Vagina (tissue), 2 donors: ENCODE data around the gene AFAP1.

Source experiments
- POLR2A ChIP-seq, 2 donors: fragments of 450-650 bp; IDR thresholded peaks; one replicate each; pipeline ENCODE4 v1.6.1; 2017; ENCODE audit warnings: antibody characterized with exemption in 2 of 2, mild to moderate bottlenecking in 2 of 2, moderate library complexity in 2 of 2
- TF ChIP-seq, protein P1 (sequence below), 3 experiments: fragments of 450-650 bp in 2 of 3; fragments of 200-600 bp in 1 of 3; sonication (generic) in 1 of 3; IDR thresholded peaks; one replicate each; pipeline ENCODE4 v1.5.1; 2017 to 2019; ENCODE audit warnings: antibody characterized with exemption in 3 of 3, mild to moderate bottlenecking in 2 of 3, moderate library complexity in 2 of 3

DNA sequence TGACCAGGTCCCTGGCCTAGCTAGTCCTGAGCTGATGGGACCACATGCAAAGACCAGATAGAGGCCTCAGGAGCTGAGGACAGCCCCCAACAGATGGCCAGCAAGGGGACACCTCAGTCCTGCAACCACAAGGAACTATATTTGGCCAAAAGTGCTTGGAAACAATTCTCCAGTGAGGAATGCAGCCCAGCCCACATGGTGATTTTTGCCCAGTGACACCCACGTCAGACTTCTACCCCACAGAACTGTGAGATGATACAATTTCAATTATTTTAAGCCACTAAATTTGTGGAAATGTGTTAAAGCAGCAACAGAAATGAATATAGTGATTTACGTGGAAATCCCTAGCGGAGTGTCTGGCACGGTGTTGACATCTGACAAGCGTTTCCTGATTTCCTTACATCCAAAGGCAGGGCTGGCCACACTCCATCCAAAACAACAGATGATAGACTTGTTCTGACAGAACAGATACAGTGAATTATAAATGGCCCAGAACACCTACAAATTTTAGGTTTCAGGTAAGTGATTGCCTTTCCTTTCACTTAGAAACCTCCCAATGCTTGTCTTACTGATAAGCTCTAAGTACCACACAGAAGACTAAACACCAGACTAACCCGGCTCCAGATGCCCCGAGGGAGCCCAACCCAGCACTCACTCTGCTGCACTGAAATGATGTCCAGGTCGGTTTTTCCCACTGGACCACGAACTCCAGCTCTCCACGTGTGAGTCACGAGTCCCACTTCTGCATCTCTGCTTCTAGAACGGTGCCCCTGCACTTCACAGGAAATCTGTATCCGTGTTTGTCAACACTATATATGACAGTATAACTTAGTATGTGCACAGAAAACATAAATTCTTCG is 5.8 kb downstream of the AFAP1 start:
- TF ChIP-seq, protein P1, sequence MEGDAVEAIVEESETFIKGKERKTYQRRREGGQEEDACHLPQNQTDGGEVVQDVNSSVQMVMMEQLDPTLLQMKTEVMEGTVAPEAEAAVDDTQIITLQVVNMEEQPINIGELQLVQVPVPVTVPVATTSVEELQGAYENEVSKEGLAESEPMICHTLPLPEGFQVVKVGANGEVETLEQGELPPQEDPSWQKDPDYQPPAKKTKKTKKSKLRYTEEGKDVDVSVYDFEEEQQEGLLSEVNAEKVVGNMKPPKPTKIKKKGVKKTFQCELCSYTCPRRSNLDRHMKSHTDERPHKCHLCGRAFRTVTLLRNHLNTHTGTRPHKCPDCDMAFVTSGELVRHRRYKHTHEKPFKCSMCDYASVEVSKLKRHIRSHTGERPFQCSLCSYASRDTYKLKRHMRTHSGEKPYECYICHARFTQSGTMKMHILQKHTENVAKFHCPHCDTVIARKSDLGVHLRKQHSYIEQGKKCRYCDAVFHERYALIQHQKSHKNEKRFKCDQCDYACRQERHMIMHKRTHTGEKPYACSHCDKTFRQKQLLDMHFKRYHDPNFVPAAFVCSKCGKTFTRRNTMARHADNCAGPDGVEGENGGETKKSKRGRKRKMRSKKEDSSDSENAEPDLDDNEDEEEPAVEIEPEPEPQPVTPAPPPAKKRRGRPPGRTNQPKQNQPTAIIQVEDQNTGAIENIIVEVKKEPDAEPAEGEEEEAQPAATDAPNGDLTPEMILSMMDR (IDR thresholded peaks at IDR 0.05): no peak
- TF ChIP-seq POLR2A (IDR thresholded peaks at IDR 0.05): no peak
